Astrocyte (in vitro differentiated cells and primary cell): ENCODE data around the gene GORASP2. TPM values are rescaled to one million over a fixed set of nuclear protein-coding genes. Genes with fewer than 3 reads are reported as not detected.

Experiments used
- DNase-seq: peaks from one replicate; pipeline ENCODE4 v3.0.0-alpha.2; 2010; ENCODE audit warnings: low read depth
- FAIRE-seq: peaks from 2 replicates; lab custom pipeline; 2011; peaks lifted over from hg19 to GRCh38; lab: Jason Lieb, UNC
- H2AFZ ChIP-seq: 2 replicates; pipeline ENCODE4 v1.6.0; 2012; ENCODE audit warnings: low read depth, low read length, inconsistent platforms
- H3K27ac ChIP-seq: 2 replicates; pipeline ENCODE4 v1.5.1; 2011; ENCODE audit warnings: low read depth, low read length, inconsistent platforms
- H3K27me3 ChIP-seq: 2 replicates; pipeline ENCODE4 v1.6.0; 2011; ENCODE audit warnings: low read length, inconsistent platforms; ENCODE audit not compliant: insufficient read depth
- H3K36me3 ChIP-seq: 2 replicates; pipeline ENCODE4 v1.5.1; 2011; ENCODE audit warnings: low read length, inconsistent platforms; ENCODE audit not compliant: insufficient read depth
- H3K4me1 ChIP-seq: 2 replicates; pipeline ENCODE4 v1.5.1; 2011; ENCODE audit warnings: low read length, inconsistent platforms; ENCODE audit not compliant: insufficient read depth
- H3K4me2 ChIP-seq: 2 replicates; pipeline ENCODE4 v1.6.0; 2012; ENCODE audit warnings: low read length, inconsistent platforms
- H3K4me3 ChIP-seq: 2 replicates; pipeline ENCODE4 v1.5.1; 2011; ENCODE audit warnings: low read depth, mild to moderate bottlenecking, low read length, inconsistent platforms; ENCODE audit not compliant: insufficient read depth
- H3K79me2 ChIP-seq: 2 replicates; pipeline ENCODE4 v1.6.0; 2012; ENCODE audit warnings: mild to moderate bottlenecking, low read length, inconsistent platforms; ENCODE audit not compliant: insufficient read depth
- H3K9ac ChIP-seq: 2 replicates; pipeline ENCODE4 v1.6.0; 2012; ENCODE audit warnings: mild to moderate bottlenecking, low read length, inconsistent platforms
- H3K9me3 ChIP-seq: 2 replicates; pipeline ENCODE4 v1.5.1; 2012; ENCODE audit warnings: low read depth, mild to moderate bottlenecking, low read length, inconsistent platforms; ENCODE audit not compliant: insufficient read depth
- H4K20me1 ChIP-seq: 2 replicates; pipeline ENCODE4 v1.6.0; 2012; ENCODE audit warnings: low read length, inconsistent platforms; ENCODE audit not compliant: insufficient read depth
- H3K27ac Mint-ChIP-seq: one replicate; pipeline ENCODE4 v1.8.0; 2021; ENCODE audit warnings: mild to moderate bottlenecking, mixed read lengths; ENCODE audit not compliant: unreplicated experiment
- H3K27me3 Mint-ChIP-seq: one replicate; pipeline ENCODE4 v1.8.0; 2021; ENCODE audit warnings: low read depth, mixed read lengths; ENCODE audit not compliant: unreplicated experiment
- H3K36me3 Mint-ChIP-seq: one replicate; pipeline ENCODE4 v1.8.0; 2021; ENCODE audit warnings: low read depth, mixed read lengths; ENCODE audit not compliant: unreplicated experiment
- H3K4me1 Mint-ChIP-seq: one replicate; pipeline ENCODE4 v1.8.0; 2021; ENCODE audit warnings: low read depth, mixed read lengths; ENCODE audit not compliant: unreplicated experiment
- H3K4me3 Mint-ChIP-seq: one replicate; pipeline ENCODE4 v1.8.0; 2021; ENCODE audit warnings: mild to moderate bottlenecking, moderate library complexity, mixed read lengths; ENCODE audit not compliant: unreplicated experiment
- H3K9me3 Mint-ChIP-seq: one replicate; pipeline ENCODE4 v1.8.0; 2021; ENCODE audit warnings: mild to moderate bottlenecking, mixed read lengths; ENCODE audit not compliant: unreplicated experiment
- CTCF ChIP-seq: IDR thresholded peaks from 2 replicates; pipeline ENCODE4 v1.5.1; 2011; ENCODE audit warnings: low read depth, mild to moderate bottlenecking, inconsistent platforms, low read length, moderate library complexity; ENCODE audit not compliant: insufficient read depth
- EZH2 ChIP-seq: IDR thresholded peaks from 2 replicates; pipeline ENCODE4 v1.6.1; 2012; ENCODE audit warnings: mild to moderate bottlenecking, low read length, inconsistent platforms; ENCODE audit not compliant: insufficient read depth
- total RNA-seq: library from RNA; stranded (reverse); gene quantifications from 2 replicates; pipeline ENCODE4 v1.2.1, GENCODE V29; 2021

GORASP2 gene
- total RNA-seq, 1 donor from 2014 or later, result 116 TPM

- Histone ChIP-seq H3K4me1 (no peaks in the 10 kb centered on the region), H3K79me2 (peaks cover 100% of the 10 kb centered on the region), H3K27ac (no peak overlapping the region), H3K9ac (no peak overlapping the region), H3K27me3 (no peaks in the 10 kb centered on the region), H3K4me3 (no peak overlapping the region), H3K36me3 (no peaks in the 10 kb centered on the region), H4K20me1 (peaks cover 99% of the 10 kb centered on the region), H2AFZ (no peak overlapping the region), H3K4me2 (no peak overlapping the region), H3K9me3 (no peaks in the 10 kb centered on the region)
- peaks cover 16% of the 10 kb centered on the region for H3K4me1 Mint-ChIP-seq
- no peak overlapping the region for H3K27ac Mint-ChIP-seq
- no peaks in the 10 kb centered on the region for H3K27me3 Mint-ChIP-seq
- peaks cover 2% of the 10 kb centered on the region for H3K36me3 Mint-ChIP-seq
- FAIRE-seq (no peak), DNase-seq (no peak)
- no peak overlapping the region for H3K4me3 Mint-ChIP-seq
- no peaks in the 10 kb centered on the region for H3K9me3 Mint-ChIP-seq
- TF ChIP-seq CTCF, result no peak
- TF ChIP-seq EZH2, result no peak
Observed at GRCh38 chr2:170940066-170940465, 11.0 kb downstream of the GORASP2 start.

GRCh38 chr2:170942615-170943014 is 13.6 kb downstream of the GORASP2 start:
- no peaks in the 10 kb centered on the region for H3K27me3 ChIP-seq
- H2AFZ ChIP-seq, result no peak overlapping the region
- no peak overlapping the region for H3K4me3 ChIP-seq
- H4K20me1 ChIP-seq, result peaks cover 99% of the 10 kb centered on the region
- no peaks in the 10 kb centered on the region for H3K9me3 ChIP-seq
- H3K27ac Mint-ChIP-seq, result no peak overlapping the region
- H3K27ac ChIP-seq, result no peak overlapping the region
- peaks cover 2% of the 10 kb centered on the region for H3K36me3 Mint-ChIP-seq
- no peak overlapping the region for H3K4me2 ChIP-seq
- H3K4me3 Mint-ChIP-seq, result no peak overlapping the region
- H3K9me3 Mint-ChIP-seq, result no peaks in the 10 kb centered on the region
- no peak overlapping the region for H3K9ac ChIP-seq
- peaks cover 16% of the 10 kb centered on the region for H3K4me1 Mint-ChIP-seq
- H3K79me2 ChIP-seq, result peaks cover 100% of the 10 kb centered on the region
- H3K36me3 ChIP-seq, result no peaks in the 10 kb centered on the region
- DNase-seq (no peak), FAIRE-seq (no peak)
- H3K4me1 ChIP-seq, result no peaks in the 10 kb centered on the region
- TF ChIP-seq EZH2 (no peak), CTCF (no peak)
- no peaks in the 10 kb centered on the region for H3K27me3 Mint-ChIP-seq

GRCh38 chr2:170943041-170943440 is 14.0 kb downstream of the GORASP2 start:
- Histone ChIP-seq H2AFZ (no peak overlapping the region), H3K4me2 (no peak overlapping the region), H3K9ac (no peak overlapping the region), H3K4me1 (no peaks in the 10 kb centered on the region), H3K27me3 (no peaks in the 10 kb centered on the region), H3K4me3 (no peak overlapping the region), H3K79me2 (peaks cover 100% of the 10 kb centered on the region), H3K36me3 (no peaks in the 10 kb centered on the region), H3K27ac (no peak overlapping the region), H4K20me1 (peaks cover 99% of the 10 kb centered on the region), H3K9me3 (no peaks in the 10 kb centered on the region)
- no peak overlapping the region for H3K27ac Mint-ChIP-seq
- peaks cover 17% of the 10 kb centered on the region for H3K4me1 Mint-ChIP-seq
- FAIRE-seq, result no peak
- no peak for DNase-seq
- no peak for TF ChIP-seq CTCF
- no peak for TF ChIP-seq EZH2
- H3K27me3 Mint-ChIP-seq, result no peaks in the 10 kb centered on the region
- no peaks in the 10 kb centered on the region for H3K36me3 Mint-ChIP-seq
- no peak overlapping the region for H3K4me3 Mint-ChIP-seq
- no peaks in the 10 kb centered on the region for H3K9me3 Mint-ChIP-seq
